ENCODE results near the gene FDX1. TPM values are rescaled to one million over a fixed set of nuclear protein-coding genes. Genes with fewer than 3 reads are reported as not detected.

Gene FDX1
- total RNA-seq, 1 experiment from 2014 or later = 30.4 TPM

DNA sequence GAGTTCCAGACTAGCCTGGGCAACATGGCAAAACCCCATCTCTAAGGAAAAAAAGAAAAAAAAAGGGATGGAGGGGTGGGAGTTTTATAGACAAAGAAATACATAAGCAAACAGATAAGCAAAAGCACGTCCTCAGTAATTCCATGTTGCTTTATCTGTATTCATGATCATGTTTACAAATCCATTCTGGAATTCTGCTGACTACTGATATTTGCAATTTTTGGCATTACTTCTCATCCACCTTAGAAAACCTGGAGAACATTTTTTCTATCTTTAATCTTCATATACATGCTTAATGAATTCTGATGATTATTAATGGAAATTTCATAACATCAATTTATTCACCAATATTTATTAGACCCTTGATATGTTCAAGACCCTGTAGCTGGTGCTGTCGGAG, 1.7 kb upstream of the FDX1 start:
- H3K9me3 ChIP-seq (ENCODE audit: low read length) = no peaks in the 10 kb centered on the region

GRCh38 chr11:110428956-110429730, 605 bp upstream of the FDX1 start:
- peak overlapping the region; percentile 8 for H3K27ac ChIP-seq (ENCODE audit: low read length)
- peak overlapping the region; percentile 90 for H2AFZ ChIP-seq (ENCODE audit: low read length)
- H3K27me3 ChIP-seq (ENCODE audit: low read length) = no peaks in the 10 kb centered on the region
- peak overlapping the region; percentile 79 for H3K4me2 ChIP-seq (ENCODE audit: low read depth, low read length, poor library complexity, severe bottlenecking)
- H3K4me3 ChIP-seq (ENCODE audit: low read length) = peak overlapping the region; percentile 81
- no peaks in the 10 kb centered on the region for H3K9me3 ChIP-seq (ENCODE audit: low read length)
- H3K9me2 ChIP-seq (replicated peaks; ENCODE audit: insufficient read depth, low read length) = no peaks in the 10 kb centered on the region
- peak; percentile 66 for DNase-seq
- peaks cover 33% of the 10 kb centered on the region for H3K4me1 ChIP-seq (ENCODE audit: low read length)
- peak overlapping the region; percentile 77 for H3K9ac ChIP-seq (ENCODE audit: low read length)
- peaks cover 37% of the 10 kb centered on the region for H3K79me2 ChIP-seq (ENCODE audit: low read length)
- H4K20me1 ChIP-seq (ENCODE audit: insufficient read depth, low read depth, low read length) = peaks cover 27% of the 10 kb centered on the region
- H3K36me3 ChIP-seq (ENCODE audit: insufficient read depth, low read length) = no peaks in the 10 kb centered on the region

More for the DNA sequence above, 1.7 kb upstream of the FDX1 start:
- no peak overlapping the region for H2AFZ ChIP-seq (ENCODE audit: low read length)
- no peak overlapping the region for H3K27ac ChIP-seq (ENCODE audit: low read length)
- H4K20me1 ChIP-seq (ENCODE audit: insufficient read depth, low read depth, low read length) = peaks cover 20% of the 10 kb centered on the region
- H3K4me2 ChIP-seq (ENCODE audit: low read depth, low read length, poor library complexity, severe bottlenecking) = no peak overlapping the region
- no peak overlapping the region for H3K9ac ChIP-seq (ENCODE audit: low read length)
- peaks cover 26% of the 10 kb centered on the region for H3K79me2 ChIP-seq (ENCODE audit: low read length)
- peaks cover 27% of the 10 kb centered on the region for H3K4me1 ChIP-seq (ENCODE audit: low read length)
- peaks cover 3% of the 10 kb centered on the region; the same call in 1 of the 2 replicates for H3K27me3 ChIP-seq (ENCODE audit: low read length)
- H3K9me2 ChIP-seq (replicated peaks; ENCODE audit: insufficient read depth, low read length) = no peaks in the 10 kb centered on the region
- no peak overlapping the region for H3K4me3 ChIP-seq (ENCODE audit: low read length)
- DNase-seq = no peak
- no peaks in the 10 kb centered on the region for H3K36me3 ChIP-seq (ENCODE audit: insufficient read depth, low read length)

GRCh38 chr11:110430267-110431050, 711 bp downstream of the FDX1 start:
- no peaks in the 10 kb centered on the region for H3K9me3 ChIP-seq (ENCODE audit: low read length)
- peak overlapping the region; percentile 79 for H3K4me2 ChIP-seq (ENCODE audit: low read depth, low read length, poor library complexity, severe bottlenecking)
- H3K36me3 ChIP-seq (ENCODE audit: insufficient read depth, low read length) = no peaks in the 10 kb centered on the region
- H2AFZ ChIP-seq (ENCODE audit: low read length) = peak overlapping the region; percentile 51
- peaks cover 35% of the 10 kb centered on the region for H4K20me1 ChIP-seq (ENCODE audit: insufficient read depth, low read depth, low read length)
- H3K27ac ChIP-seq (ENCODE audit: low read length) = no peak overlapping the region
- peak overlapping the region; percentile 81 for H3K4me3 ChIP-seq (ENCODE audit: low read length)
- no peaks in the 10 kb centered on the region for H3K27me3 ChIP-seq (ENCODE audit: low read length)
- H3K4me1 ChIP-seq (ENCODE audit: low read length) = peaks cover 33% of the 10 kb centered on the region
- H3K9ac ChIP-seq (ENCODE audit: low read length) = peak overlapping the region; percentile 77
- H3K9me2 ChIP-seq (replicated peaks; ENCODE audit: insufficient read depth, low read length) = no peaks in the 10 kb centered on the region
- peak; percentile 85 for DNase-seq
- H3K79me2 ChIP-seq (ENCODE audit: low read length) = peaks cover 51% of the 10 kb centered on the region

DNA sequence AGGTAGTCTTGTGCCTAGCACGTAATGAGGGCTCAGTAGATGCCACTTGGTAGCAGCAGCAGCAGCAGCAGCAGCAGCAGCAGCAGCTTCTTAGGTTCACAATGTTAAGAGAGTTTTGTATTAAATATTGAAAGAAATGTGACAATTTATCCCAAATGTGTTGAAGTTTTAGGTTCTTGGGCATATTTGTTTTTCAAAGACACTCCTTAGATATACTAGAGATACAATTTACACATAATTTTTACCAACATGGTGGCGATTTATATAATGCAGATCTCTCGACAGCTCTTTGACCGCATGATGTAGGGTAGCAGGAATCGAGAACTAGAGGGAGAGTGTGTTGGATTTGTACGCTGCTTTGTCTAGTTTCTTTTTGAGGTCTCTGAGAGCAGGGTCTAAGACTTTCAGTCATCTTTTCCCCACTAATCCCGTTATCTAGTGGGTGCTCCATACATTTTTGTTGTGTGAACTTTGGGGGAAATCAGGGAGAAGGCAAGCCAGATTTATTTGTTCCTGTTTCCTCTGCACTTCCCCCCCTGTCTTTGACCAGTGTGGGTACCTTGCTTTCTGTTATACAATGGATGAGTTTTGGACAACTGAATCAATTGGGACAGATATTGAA, 1.4 kb downstream of the FDX1 start:
- H3K9me3 ChIP-seq (ENCODE audit: low read length) = no peaks in the 10 kb centered on the region
- no peaks in the 10 kb centered on the region for H3K36me3 ChIP-seq (ENCODE audit: insufficient read depth, low read length)
- peaks cover 58% of the 10 kb centered on the region for H3K79me2 ChIP-seq (ENCODE audit: low read length)
- peak overlapping the region; percentile 0; the same call in 1 of the 2 replicates for H2AFZ ChIP-seq (ENCODE audit: low read length)
- H3K4me2 ChIP-seq (ENCODE audit: low read depth, low read length, poor library complexity, severe bottlenecking) = peak overlapping the region; percentile 79
- H4K20me1 ChIP-seq (ENCODE audit: insufficient read depth, low read depth, low read length) = peaks cover 35% of the 10 kb centered on the region
- peaks cover 33% of the 10 kb centered on the region for H3K4me1 ChIP-seq (ENCODE audit: low read length)
- no peak overlapping the region for H3K27ac ChIP-seq (ENCODE audit: low read length)
- no peaks in the 10 kb centered on the region for H3K9me2 ChIP-seq (replicated peaks; ENCODE audit: insufficient read depth, low read length)
- peak; percentile 80 for DNase-seq
- no peaks in the 10 kb centered on the region for H3K27me3 ChIP-seq (ENCODE audit: low read length)
- H3K9ac ChIP-seq (ENCODE audit: low read length) = peak overlapping the region; percentile 77
- peak overlapping the region; percentile 81 for H3K4me3 ChIP-seq (ENCODE audit: low read length)

GRCh38 chr11:110431674-110432073, 1.9 kb downstream of the FDX1 start:
- Histone ChIP-seq H3K4me3 (ENCODE audit: low read length) (peak overlapping the region; percentile 81), H3K9me3 (ENCODE audit: low read length) (no peaks in the 10 kb centered on the region), H3K9ac (ENCODE audit: low read length) (peak overlapping the region; percentile 77), H4K20me1 (ENCODE audit: insufficient read depth, low read depth, low read length) (peaks cover 35% of the 10 kb centered on the region), H3K27me3 (ENCODE audit: low read length) (no peaks in the 10 kb centered on the region), H3K27ac (ENCODE audit: low read length) (no peak overlapping the region), H3K4me1 (ENCODE audit: low read length) (peaks cover 33% of the 10 kb centered on the region), H3K79me2 (ENCODE audit: low read length) (peaks cover 61% of the 10 kb centered on the region), H3K9me2 (replicated peaks; ENCODE audit: insufficient read depth, low read length) (no peaks in the 10 kb centered on the region), H2AFZ (ENCODE audit: low read length) (peak overlapping the region; percentile 0; the same call in 1 of the 2 replicates), H3K36me3 (ENCODE audit: insufficient read depth, low read length) (no peaks in the 10 kb centered on the region; the same call in 1 of the 2 replicates), H3K4me2 (ENCODE audit: low read depth, low read length, poor library complexity, severe bottlenecking) (peak overlapping the region; percentile 79)
- no peak for DNase-seq

- Histone ChIP-seq H3K9me3 (ENCODE audit: low read length) (no peaks in the 10 kb centered on the region), H3K79me2 (ENCODE audit: low read length) (peaks cover 73% of the 10 kb centered on the region), H3K9me2 (replicated peaks; ENCODE audit: insufficient read depth, low read length) (no peaks in the 10 kb centered on the region), H3K4me2 (ENCODE audit: low read depth, low read length, poor library complexity, severe bottlenecking) (peak overlapping the region; percentile 79), H4K20me1 (ENCODE audit: insufficient read depth, low read depth, low read length) (peaks cover 35% of the 10 kb centered on the region), H3K27ac (ENCODE audit: low read length) (no peak overlapping the region), H3K9ac (ENCODE audit: low read length) (peak overlapping the region; percentile 1; the same call in 1 of the 2 replicates), H2AFZ (ENCODE audit: low read length) (no peak overlapping the region), H3K4me1 (ENCODE audit: low read length) (peaks cover 33% of the 10 kb centered on the region), H3K4me3 (ENCODE audit: low read length) (no peak overlapping the region), H3K27me3 (ENCODE audit: low read length) (no peaks in the 10 kb centered on the region), H3K36me3 (ENCODE audit: insufficient read depth, low read length) (peaks cover 11% of the 10 kb centered on the region; the same call in 1 of the 2 replicates)
- no peak for DNase-seq
Measured at GRCh38 chr11:110432713-110433392, 3.1 kb downstream of the FDX1 start.

DNA sequence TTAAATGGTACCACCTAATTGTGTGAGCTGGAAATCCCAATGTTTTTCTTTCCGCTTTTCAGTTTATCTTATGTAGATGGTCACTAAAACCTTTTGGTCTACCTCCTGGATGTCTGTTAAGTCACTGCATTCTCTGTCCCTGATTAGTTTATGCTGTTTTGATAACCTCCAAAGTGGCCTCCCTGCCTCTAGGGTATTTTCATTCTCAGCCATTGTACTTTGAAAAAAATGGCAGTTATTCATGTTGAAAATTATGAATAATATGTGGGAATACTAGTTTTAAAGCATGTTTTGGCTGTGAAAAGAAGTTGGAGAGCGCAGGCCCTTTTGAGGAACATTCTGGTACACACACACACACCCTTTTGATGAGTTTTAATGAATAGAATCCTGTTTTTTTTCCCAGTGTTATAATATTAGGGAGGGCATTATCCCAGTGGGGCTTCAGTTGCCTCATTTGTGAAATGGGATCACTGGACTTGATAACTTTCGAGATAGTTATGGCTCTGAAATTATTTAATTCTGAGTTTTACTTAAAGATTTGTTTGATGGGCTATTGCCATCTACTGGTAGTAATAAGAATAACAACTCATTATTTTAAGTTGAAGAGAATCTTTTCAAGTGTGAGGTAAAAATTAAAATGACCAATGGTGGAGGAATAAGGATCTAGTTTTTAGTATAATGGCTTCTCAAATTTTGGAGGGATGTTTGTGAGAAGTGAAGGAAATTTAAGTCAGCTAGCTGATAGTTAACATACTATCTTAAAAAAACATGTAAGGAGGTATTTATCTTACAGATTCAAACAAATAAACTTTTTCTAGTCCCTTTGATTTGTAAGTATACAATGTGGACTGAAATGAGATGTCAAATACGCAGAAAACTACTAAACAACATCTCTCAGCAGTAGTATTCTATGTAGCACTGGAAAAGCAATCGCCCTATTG, 3.9 kb downstream of the FDX1 start:
- Histone ChIP-seq H4K20me1 (ENCODE audit: insufficient read depth, low read depth, low read length) (peaks cover 35% of the 10 kb centered on the region), H3K4me3 (ENCODE audit: low read length) (no peak overlapping the region), H3K4me1 (ENCODE audit: low read length) (peaks cover 33% of the 10 kb centered on the region), H3K36me3 (ENCODE audit: insufficient read depth, low read length) (peaks cover 14% of the 10 kb centered on the region; the same call in 1 of the 2 replicates), H3K9me3 (ENCODE audit: low read length) (no peaks in the 10 kb centered on the region), H3K27ac (ENCODE audit: low read length) (no peak overlapping the region), H3K79me2 (ENCODE audit: low read length) (peaks cover 77% of the 10 kb centered on the region), H3K9me2 (replicated peaks; ENCODE audit: insufficient read depth, low read length) (no peaks in the 10 kb centered on the region), H3K9ac (ENCODE audit: low read length) (peak overlapping the region; percentile 1; the same call in 1 of the 2 replicates), H3K27me3 (ENCODE audit: low read length) (no peaks in the 10 kb centered on the region), H3K4me2 (ENCODE audit: low read depth, low read length, poor library complexity, severe bottlenecking) (peak overlapping the region; percentile 79), H2AFZ (ENCODE audit: low read length) (no peak overlapping the region)
- peak; percentile 86 for DNase-seq

All from Karpas-422 (cell line).